Epithelial cell of esophagus (primary cell): ENCODE measurements around the gene SRPRB.

Experiments
- DNase-seq: peaks from one replicate; pipeline ENCODE4 v3.0.0; 2010; ENCODE audit warnings: low read depth
- H3K4me3 ChIP-seq: 2 replicates; pipeline ENCODE4 v1.5.1; 2011; ENCODE audit warnings: mild to moderate bottlenecking, low read length, control low read depth
- TF ChIP-seq, protein P1 (sequence below): IDR thresholded peaks from 2 replicates; pipeline ENCODE4 v1.5.1; 2011; ENCODE audit warnings: low read depth, mild to moderate bottlenecking, low read length, control low read depth, inconsistent platforms; ENCODE audit not compliant: insufficient read depth; ENCODE audit errors: missing control alignments

The SRPRB gene

GRCh38 chr3:133767607-133768006 is 38.0 kb upstream of the SRPRB start:
- no peak overlapping the region for H3K4me3 ChIP-seq
- TF ChIP-seq, protein P1, sequence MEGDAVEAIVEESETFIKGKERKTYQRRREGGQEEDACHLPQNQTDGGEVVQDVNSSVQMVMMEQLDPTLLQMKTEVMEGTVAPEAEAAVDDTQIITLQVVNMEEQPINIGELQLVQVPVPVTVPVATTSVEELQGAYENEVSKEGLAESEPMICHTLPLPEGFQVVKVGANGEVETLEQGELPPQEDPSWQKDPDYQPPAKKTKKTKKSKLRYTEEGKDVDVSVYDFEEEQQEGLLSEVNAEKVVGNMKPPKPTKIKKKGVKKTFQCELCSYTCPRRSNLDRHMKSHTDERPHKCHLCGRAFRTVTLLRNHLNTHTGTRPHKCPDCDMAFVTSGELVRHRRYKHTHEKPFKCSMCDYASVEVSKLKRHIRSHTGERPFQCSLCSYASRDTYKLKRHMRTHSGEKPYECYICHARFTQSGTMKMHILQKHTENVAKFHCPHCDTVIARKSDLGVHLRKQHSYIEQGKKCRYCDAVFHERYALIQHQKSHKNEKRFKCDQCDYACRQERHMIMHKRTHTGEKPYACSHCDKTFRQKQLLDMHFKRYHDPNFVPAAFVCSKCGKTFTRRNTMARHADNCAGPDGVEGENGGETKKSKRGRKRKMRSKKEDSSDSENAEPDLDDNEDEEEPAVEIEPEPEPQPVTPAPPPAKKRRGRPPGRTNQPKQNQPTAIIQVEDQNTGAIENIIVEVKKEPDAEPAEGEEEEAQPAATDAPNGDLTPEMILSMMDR, result no peak
- DNase-seq, result no peak

GRCh38 chr3:133769536-133769935 is 36.1 kb upstream of the SRPRB start:
- no peak for DNase-seq
- TF ChIP-seq, protein P1, result no peak
- no peak overlapping the region for H3K4me3 ChIP-seq

GRCh38 chr3:133773732-133774131 is 31.9 kb upstream of the SRPRB start:
- no peak overlapping the region for H3K4me3 ChIP-seq
- DNase-seq, result no peak
- TF ChIP-seq, protein P1, result no peak

GRCh38 chr3:133775309-133775708 is 30.3 kb upstream of the SRPRB start:
- DNase-seq, result no peak
- no peak overlapping the region for H3K4me3 ChIP-seq
- TF ChIP-seq, protein P1, result no peak

GRCh38 chr3:133775835-133776234 is 29.8 kb upstream of the SRPRB start:
- TF ChIP-seq, protein P1, result no peak
- H3K4me3 ChIP-seq, result no peak overlapping the region

DNA sequence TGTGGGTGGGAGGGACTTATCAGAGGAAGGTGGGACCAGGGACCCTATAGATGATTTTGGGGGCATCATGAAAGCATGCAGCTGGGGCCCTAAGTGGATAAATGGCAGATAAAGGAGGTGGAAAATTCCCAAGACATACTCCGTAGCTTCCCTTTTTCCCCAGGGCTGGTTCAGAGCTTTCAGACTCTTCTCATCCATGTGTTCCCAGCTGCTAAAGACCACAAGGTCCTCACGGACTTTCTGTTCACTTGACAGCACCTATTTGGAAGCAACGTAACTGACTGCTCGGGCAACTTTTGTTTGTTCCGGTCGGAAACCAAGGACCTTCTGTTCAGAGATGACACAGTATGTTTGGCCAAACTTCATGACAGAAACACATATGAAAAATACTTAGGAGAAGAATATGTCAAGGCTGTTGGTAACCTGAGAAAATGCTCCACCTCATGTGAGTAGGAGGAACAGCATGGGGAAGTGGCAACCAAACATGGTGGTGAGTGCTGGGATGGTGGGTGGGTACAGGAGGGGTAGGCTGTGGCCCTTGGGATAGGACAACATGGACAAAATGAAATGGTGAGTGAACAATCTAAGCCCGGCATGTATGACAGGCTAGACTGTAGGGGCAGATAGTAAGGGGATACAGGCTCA is 28.7 kb upstream of the SRPRB start:
- no peak overlapping the region for H3K4me3 ChIP-seq
- TF ChIP-seq, protein P1, result no peak
- no peak for DNase-seq

More at GRCh38 chr3:133775835-133776234, 29.8 kb upstream of the SRPRB start:
- no peak for DNase-seq

DNA sequence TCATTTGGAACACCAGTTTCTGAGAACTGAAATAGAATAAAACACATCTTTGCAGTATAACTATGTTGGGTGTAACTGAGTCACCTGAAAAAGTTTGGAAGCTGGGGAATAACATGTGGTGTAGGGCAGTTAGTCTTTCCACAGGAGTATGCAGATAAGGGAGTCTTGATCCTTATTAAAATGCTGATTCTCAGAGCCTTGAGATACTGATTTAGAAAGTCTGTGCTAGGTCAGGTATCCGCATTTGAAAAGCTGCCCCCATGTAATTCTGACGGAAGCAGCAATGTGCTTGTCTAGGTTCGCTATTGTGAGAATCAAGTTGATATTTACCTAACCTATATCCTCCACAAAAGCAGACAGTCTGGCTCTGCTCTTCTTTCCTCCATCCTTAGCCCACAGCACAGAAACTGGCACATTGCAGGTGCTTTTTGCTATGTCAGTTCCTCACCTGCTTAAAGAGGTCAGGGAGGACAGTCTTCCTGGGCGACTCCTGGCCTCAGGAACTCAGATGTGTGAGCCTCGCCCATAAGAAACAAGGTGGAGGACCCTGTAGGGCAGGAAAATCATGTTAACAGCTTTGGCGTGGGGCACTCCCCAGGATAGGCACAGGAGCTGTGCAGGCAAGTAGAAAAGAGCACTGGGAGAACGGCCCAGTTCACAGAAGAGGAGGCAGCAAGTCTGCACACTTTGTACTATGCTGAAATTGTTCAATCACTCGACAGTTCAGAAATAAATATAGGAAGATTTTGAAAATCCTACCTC is 27.6 kb upstream of the SRPRB start:
- no peak overlapping the region for H3K4me3 ChIP-seq
- peak; percentile 43 for DNase-seq
- TF ChIP-seq, protein P1, result no peak
